ENCODE results near the gene CPLX4.

The CPLX4 gene

DNA sequence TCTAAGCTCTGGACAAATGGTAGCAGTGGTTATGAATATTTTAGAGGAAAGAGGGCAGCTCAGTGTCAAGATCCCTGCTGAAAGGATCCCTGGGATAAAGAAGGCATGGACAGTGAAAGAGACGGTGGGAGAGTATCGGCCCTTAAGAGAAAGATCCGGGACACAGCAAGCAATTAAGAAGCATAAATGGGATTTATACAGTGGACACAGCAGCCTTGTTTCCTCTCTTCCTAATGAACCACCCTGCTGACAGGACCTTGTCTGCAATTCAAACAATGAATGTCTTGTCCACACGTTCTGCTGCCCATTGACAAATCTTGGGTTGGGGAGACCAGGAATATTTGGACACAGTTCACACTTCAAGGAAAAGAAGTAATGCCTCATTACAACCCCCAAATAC is 16.5 kb downstream of the CPLX4 start:
- TF ChIP-seq, protein P1, sequence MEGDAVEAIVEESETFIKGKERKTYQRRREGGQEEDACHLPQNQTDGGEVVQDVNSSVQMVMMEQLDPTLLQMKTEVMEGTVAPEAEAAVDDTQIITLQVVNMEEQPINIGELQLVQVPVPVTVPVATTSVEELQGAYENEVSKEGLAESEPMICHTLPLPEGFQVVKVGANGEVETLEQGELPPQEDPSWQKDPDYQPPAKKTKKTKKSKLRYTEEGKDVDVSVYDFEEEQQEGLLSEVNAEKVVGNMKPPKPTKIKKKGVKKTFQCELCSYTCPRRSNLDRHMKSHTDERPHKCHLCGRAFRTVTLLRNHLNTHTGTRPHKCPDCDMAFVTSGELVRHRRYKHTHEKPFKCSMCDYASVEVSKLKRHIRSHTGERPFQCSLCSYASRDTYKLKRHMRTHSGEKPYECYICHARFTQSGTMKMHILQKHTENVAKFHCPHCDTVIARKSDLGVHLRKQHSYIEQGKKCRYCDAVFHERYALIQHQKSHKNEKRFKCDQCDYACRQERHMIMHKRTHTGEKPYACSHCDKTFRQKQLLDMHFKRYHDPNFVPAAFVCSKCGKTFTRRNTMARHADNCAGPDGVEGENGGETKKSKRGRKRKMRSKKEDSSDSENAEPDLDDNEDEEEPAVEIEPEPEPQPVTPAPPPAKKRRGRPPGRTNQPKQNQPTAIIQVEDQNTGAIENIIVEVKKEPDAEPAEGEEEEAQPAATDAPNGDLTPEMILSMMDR (IDR thresholded peaks at IDR 0.05; ENCODE audit: insufficient read depth, low read length, poor library complexity, severe bottlenecking) = no peak
- Histone ChIP-seq H3K4me3 (replicated peaks; ENCODE audit: low read depth, low read length) (no peak overlapping the region), H3K27me3 (replicated peaks; ENCODE audit: control insufficient read depth, insufficient read depth, low read length) (peaks cover 1% of the 10 kb centered on the region; the same call in 1 of the 2 replicates), H3K36me3 (ENCODE audit: control insufficient read depth, insufficient read depth, low read length) (no peaks in the 10 kb centered on the region)
- DNase-seq (ENCODE audit: extremely low read depth, insufficient read length) = no peak

DNA sequence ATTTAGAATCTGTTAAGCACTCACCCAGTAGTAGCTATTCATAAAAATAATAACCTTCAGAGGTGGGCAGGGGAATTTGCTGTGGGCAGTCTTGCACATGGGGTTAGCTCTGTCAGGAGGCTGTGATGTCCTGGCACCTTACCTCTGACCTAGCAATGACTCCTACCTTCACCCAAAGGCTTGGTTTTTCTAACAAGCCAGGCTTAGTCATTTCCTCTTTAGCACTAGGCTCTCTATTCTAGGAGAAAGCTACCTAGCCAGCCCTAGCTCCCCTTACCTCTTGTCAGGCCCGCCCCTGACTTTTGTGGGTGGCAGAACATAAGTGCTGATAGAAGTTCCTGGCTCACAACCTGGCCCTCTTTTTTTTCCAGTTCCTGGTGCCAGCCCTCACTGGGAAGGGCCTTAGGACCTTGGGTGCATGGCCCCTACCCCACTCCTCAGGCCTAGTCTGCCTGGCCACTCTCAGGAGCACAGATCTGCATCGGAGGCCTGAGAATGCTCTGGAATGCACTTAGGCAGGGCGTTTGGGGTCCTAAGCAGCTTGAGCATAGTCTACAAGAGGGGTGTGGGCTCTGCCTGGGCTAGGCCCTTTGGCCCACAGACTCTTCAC is 17.7 kb downstream of the CPLX4 start:
- TF ChIP-seq, protein P1 (IDR thresholded peaks at IDR 0.05; ENCODE audit: insufficient read depth, low read length, poor library complexity, severe bottlenecking) = no peak
- H3K27me3 ChIP-seq (replicated peaks; ENCODE audit: control insufficient read depth, insufficient read depth, low read length) = peaks cover 1% of the 10 kb centered on the region; the same call in 1 of the 2 replicates
- H3K4me3 ChIP-seq (replicated peaks; ENCODE audit: low read depth, low read length) = no peak overlapping the region
- no peak for DNase-seq (ENCODE audit: extremely low read depth, insufficient read length)
- H3K36me3 ChIP-seq (ENCODE audit: control insufficient read depth, insufficient read depth, low read length) = no peaks in the 10 kb centered on the region

- TF ChIP-seq, protein P1 (IDR thresholded peaks at IDR 0.05; ENCODE audit: insufficient read depth, low read length, poor library complexity, severe bottlenecking) = no peak
- H3K27me3 ChIP-seq (replicated peaks; ENCODE audit: control insufficient read depth, insufficient read depth, low read length) = peaks cover 1% of the 10 kb centered on the region; the same call in 1 of the 2 replicates
- no peaks in the 10 kb centered on the region for H3K36me3 ChIP-seq (ENCODE audit: control insufficient read depth, insufficient read depth, low read length)
- DNase-seq (ENCODE audit: extremely low read depth, insufficient read length) = no peak
- no peak overlapping the region for H3K4me3 ChIP-seq (replicated peaks; ENCODE audit: low read depth, low read length)
Measured at GRCh38 chr18:59298871-59299270, 19.6 kb downstream of the CPLX4 start.

DNA sequence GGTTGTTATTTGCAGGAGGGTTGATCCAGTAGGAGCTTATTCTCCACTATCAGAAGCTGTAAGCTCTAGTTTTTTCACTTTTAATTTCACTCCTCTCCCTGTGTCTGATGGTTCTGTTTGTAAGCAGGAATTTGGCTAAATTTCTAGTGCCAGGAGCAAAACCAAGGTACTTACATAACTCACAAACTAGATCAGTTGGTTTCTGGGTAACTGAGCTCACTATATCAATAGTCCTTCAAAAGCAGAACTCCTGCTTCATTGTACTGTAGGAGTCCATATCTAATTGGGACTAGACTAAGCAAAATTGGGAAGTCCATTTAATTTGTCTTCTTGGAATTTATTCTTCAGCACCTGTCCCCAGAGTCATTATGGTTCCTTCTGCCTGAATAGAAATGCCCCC is 25.1 kb downstream of the CPLX4 start:
- TF ChIP-seq, protein P1 (IDR thresholded peaks at IDR 0.05; ENCODE audit: insufficient read depth, low read length, poor library complexity, severe bottlenecking) = no peak
- Histone ChIP-seq H3K4me3 (replicated peaks; ENCODE audit: low read depth, low read length) (no peak overlapping the region), H3K36me3 (ENCODE audit: control insufficient read depth, insufficient read depth, low read length) (no peaks in the 10 kb centered on the region), H3K27me3 (replicated peaks; ENCODE audit: control insufficient read depth, insufficient read depth, low read length) (no peaks in the 10 kb centered on the region)
- DNase-seq (ENCODE audit: extremely low read depth, insufficient read length) = no peak

- Histone ChIP-seq H3K36me3 (ENCODE audit: control insufficient read depth, insufficient read depth, low read length) (no peaks in the 10 kb centered on the region), H3K4me3 (replicated peaks; ENCODE audit: low read depth, low read length) (no peak overlapping the region), H3K27me3 (replicated peaks; ENCODE audit: control insufficient read depth, insufficient read depth, low read length) (no peaks in the 10 kb centered on the region; the same call in none of the 2 replicates)
- DNase-seq (ENCODE audit: extremely low read depth, insufficient read length) = no peak
- TF ChIP-seq, protein P1 (IDR thresholded peaks at IDR 0.05; ENCODE audit: insufficient read depth, low read length, poor library complexity, severe bottlenecking) = no peak
Measured at GRCh38 chr18:59286341-59286740, 32.1 kb downstream of the CPLX4 start.

- TF ChIP-seq, protein P1 (IDR thresholded peaks at IDR 0.05; ENCODE audit: insufficient read depth, low read length, poor library complexity, severe bottlenecking) = no peak
- Histone ChIP-seq H3K4me3 (replicated peaks; ENCODE audit: low read depth, low read length) (no peak overlapping the region), H3K27me3 (replicated peaks; ENCODE audit: control insufficient read depth, insufficient read depth, low read length) (peaks cover 5% of the 10 kb centered on the region), H3K36me3 (ENCODE audit: control insufficient read depth, insufficient read depth, low read length) (no peaks in the 10 kb centered on the region)
- DNase-seq (ENCODE audit: extremely low read depth, insufficient read length) = no peak
Measured at GRCh38 chr18:59282341-59282740, 36.1 kb downstream of the CPLX4 start.

Measured in GM06990 (cell line).